Measurements from ENCODE around the gene RFX5.

The RFX5 gene

DNA sequence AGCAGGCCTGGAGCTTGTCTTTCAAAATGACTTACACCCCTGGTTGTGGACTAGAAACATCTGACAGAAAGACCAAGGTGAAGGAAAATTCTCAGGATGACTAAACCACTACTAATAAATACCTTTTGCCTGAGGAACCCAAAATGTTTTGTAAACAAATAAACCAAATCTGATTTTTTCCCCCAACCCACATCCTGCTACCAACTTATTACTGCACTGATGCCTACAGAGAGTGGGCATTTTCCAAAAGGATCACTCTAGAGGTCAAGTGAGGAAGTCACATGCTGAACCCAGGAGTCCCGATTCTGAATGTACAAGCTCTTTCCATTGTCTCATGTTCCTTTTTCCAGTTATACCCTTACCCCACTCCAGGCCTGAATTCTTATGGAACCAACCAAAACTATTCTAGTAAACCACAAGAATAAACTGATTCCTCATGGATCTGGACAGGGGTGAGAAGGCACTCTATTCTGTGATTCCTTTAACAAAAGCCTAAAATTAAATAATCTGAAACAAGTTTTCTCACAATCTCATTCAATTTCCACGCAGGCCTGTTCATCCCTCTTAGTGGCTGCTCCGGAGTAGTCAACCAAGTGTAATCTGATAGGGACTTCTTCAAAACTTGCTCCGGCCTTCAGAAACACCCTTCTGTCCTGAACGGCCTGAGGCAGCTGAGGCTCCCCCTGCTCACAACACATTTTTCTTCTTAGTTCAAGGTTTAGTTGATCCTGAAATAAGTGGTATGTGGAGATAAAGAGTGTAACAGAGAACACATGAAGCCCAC is 21.2 kb downstream of the RFX5 start:
- Histone ChIP-seq H3K9me3 (ENCODE audit: insufficient read depth, low read depth, low read length) (no peaks in the 10 kb centered on the region), H3K4me2 (ENCODE audit: low read depth, low read length, poor library complexity, severe bottlenecking) (peak overlapping the region; percentile 100), H3K27me3 (ENCODE audit: insufficient read depth, low read length, poor library complexity, severe bottlenecking) (no peaks in the 10 kb centered on the region), H3K9me2 (replicated peaks; ENCODE audit: low read depth, low read length) (no peaks in the 10 kb centered on the region), H3K79me2 (ENCODE audit: insufficient read depth, low read length) (peaks cover 31% of the 10 kb centered on the region), H4K20me1 (ENCODE audit: insufficient read depth, low read length, poor library complexity, severe bottlenecking) (peaks cover 10% of the 10 kb centered on the region), H3F3A (ENCODE audit: low read depth) (no peaks in the 10 kb centered on the region), H2AFZ (ENCODE audit: low read length) (no peak overlapping the region), H3K4me3 (ENCODE audit: low read length, poor library complexity, severe bottlenecking) (peak overlapping the region; percentile 89), H3K4me1 (ENCODE audit: insufficient read depth, low read length, poor library complexity, severe bottlenecking) (peaks cover 29% of the 10 kb centered on the region), H3K9ac (ENCODE audit: low read depth, low read length, poor library complexity, severe bottlenecking) (peak overlapping the region; percentile 93), H3K36me3 (ENCODE audit: insufficient read depth, low read length) (peaks cover 3% of the 10 kb centered on the region; the same call in 1 of the 2 replicates)
- TF ChIP-seq EZH2phosphoT487 (IDR thresholded peaks at IDR 0.05; ENCODE audit: borderline replicate concordance), result no peak
- TF ChIP-seq, protein P1, sequence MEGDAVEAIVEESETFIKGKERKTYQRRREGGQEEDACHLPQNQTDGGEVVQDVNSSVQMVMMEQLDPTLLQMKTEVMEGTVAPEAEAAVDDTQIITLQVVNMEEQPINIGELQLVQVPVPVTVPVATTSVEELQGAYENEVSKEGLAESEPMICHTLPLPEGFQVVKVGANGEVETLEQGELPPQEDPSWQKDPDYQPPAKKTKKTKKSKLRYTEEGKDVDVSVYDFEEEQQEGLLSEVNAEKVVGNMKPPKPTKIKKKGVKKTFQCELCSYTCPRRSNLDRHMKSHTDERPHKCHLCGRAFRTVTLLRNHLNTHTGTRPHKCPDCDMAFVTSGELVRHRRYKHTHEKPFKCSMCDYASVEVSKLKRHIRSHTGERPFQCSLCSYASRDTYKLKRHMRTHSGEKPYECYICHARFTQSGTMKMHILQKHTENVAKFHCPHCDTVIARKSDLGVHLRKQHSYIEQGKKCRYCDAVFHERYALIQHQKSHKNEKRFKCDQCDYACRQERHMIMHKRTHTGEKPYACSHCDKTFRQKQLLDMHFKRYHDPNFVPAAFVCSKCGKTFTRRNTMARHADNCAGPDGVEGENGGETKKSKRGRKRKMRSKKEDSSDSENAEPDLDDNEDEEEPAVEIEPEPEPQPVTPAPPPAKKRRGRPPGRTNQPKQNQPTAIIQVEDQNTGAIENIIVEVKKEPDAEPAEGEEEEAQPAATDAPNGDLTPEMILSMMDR (conservative IDR thresholded peaks at IDR 0.05; ENCODE audit: low read length), result no peak

DNA sequence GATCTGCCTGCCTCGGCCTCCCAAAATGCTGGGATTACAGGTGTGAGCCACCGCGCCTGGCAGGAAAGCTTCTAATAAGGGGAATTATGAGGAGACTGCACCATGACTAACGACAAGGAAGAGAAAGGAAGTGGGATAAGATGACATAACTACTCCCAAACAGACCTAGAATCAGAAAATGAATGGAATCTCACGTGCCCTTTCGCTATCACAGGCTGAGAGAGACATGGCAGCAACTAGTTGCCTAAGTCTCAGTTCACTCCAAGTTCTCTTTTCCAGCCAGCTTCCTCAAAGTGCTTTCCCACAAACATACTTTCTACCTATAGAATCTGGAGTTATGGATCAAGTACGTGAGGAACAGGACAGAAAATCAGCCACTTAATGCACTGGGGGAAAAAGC is 21.8 kb downstream of the RFX5 start:
- H3K9me3 ChIP-seq (ENCODE audit: insufficient read depth, low read depth, low read length), result no peaks in the 10 kb centered on the region
- H3K79me2 ChIP-seq (ENCODE audit: insufficient read depth, low read length), result peaks cover 34% of the 10 kb centered on the region
- peaks cover 29% of the 10 kb centered on the region for H3K4me1 ChIP-seq (ENCODE audit: insufficient read depth, low read length, poor library complexity, severe bottlenecking)
- H3K4me3 ChIP-seq (ENCODE audit: low read length, poor library complexity, severe bottlenecking), result peak overlapping the region; percentile 89
- H3K9me2 ChIP-seq (replicated peaks; ENCODE audit: low read depth, low read length), result no peaks in the 10 kb centered on the region
- peaks cover 3% of the 10 kb centered on the region; the same call in 1 of the 2 replicates for H3K36me3 ChIP-seq (ENCODE audit: insufficient read depth, low read length)
- no peak overlapping the region for H2AFZ ChIP-seq (ENCODE audit: low read length)
- no peaks in the 10 kb centered on the region for H3K27me3 ChIP-seq (ENCODE audit: insufficient read depth, low read length, poor library complexity, severe bottlenecking)
- H3K9ac ChIP-seq (ENCODE audit: low read depth, low read length, poor library complexity, severe bottlenecking), result peak overlapping the region; percentile 93
- H4K20me1 ChIP-seq (ENCODE audit: insufficient read depth, low read length, poor library complexity, severe bottlenecking), result peaks cover 10% of the 10 kb centered on the region
- H3K4me2 ChIP-seq (ENCODE audit: low read depth, low read length, poor library complexity, severe bottlenecking), result peak overlapping the region; percentile 100
- no peaks in the 10 kb centered on the region for H3F3A ChIP-seq (ENCODE audit: low read depth)
- no peak for TF ChIP-seq EZH2phosphoT487 (IDR thresholded peaks at IDR 0.05; ENCODE audit: borderline replicate concordance)
- TF ChIP-seq, protein P1 (conservative IDR thresholded peaks at IDR 0.05; ENCODE audit: low read length), result no peak

DNA sequence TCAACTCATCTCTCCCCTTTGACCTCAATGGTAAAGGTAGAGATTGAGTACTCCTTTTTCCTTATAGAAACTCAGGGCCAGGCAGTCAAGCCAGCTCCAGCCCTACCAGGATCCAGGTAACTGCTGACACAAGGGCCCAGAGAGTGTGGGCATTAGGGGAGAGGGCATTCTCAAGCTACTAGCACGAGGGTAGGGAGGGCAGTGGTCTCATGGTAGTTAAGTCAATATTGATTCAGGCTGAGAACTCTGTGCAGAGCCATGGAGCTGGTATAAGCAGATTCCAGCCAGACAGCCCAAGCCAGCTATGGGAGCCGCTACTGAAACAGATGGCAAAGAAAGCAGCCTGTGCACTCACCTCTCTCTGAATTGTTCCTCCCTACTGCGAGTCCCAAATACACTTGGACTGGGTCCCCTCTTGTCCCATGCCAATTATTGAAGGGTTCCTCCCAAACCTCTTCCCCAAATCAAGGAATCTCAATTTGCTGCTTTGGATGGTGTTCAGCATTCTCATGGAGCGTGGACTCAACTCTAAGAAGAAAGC is 22.6 kb downstream of the RFX5 start:
- H3F3A ChIP-seq (ENCODE audit: low read depth), result no peaks in the 10 kb centered on the region
- TF ChIP-seq, protein P1 (conservative IDR thresholded peaks at IDR 0.05; ENCODE audit: low read length), result no peak
- no peak for TF ChIP-seq EZH2phosphoT487 (IDR thresholded peaks at IDR 0.05; ENCODE audit: borderline replicate concordance)
- H3K79me2 ChIP-seq (ENCODE audit: insufficient read depth, low read length), result peaks cover 34% of the 10 kb centered on the region

More for the DNA sequence above, 22.6 kb downstream of the RFX5 start:
- Histone ChIP-seq H3K4me2 (ENCODE audit: low read depth, low read length, poor library complexity, severe bottlenecking) (peak overlapping the region; percentile 19), H3K4me1 (ENCODE audit: insufficient read depth, low read length, poor library complexity, severe bottlenecking) (peaks cover 29% of the 10 kb centered on the region), H3K9me3 (ENCODE audit: insufficient read depth, low read depth, low read length) (no peaks in the 10 kb centered on the region), H3K9ac (ENCODE audit: low read depth, low read length, poor library complexity, severe bottlenecking) (no peak overlapping the region), H4K20me1 (ENCODE audit: insufficient read depth, low read length, poor library complexity, severe bottlenecking) (peaks cover 10% of the 10 kb centered on the region), H2AFZ (ENCODE audit: low read length) (no peak overlapping the region), H3K27me3 (ENCODE audit: insufficient read depth, low read length, poor library complexity, severe bottlenecking) (no peaks in the 10 kb centered on the region), H3K9me2 (replicated peaks; ENCODE audit: low read depth, low read length) (no peaks in the 10 kb centered on the region), H3K4me3 (ENCODE audit: low read length, poor library complexity, severe bottlenecking) (no peak overlapping the region), H3K36me3 (ENCODE audit: insufficient read depth, low read length) (peaks cover 5% of the 10 kb centered on the region; the same call in 1 of the 2 replicates)
